Fibroblast of lung (primary cell): Measurements from ENCODE around the gene ANKS1A. TPM values are rescaled to one million over a fixed set of nuclear protein-coding genes. Genes with fewer than 3 reads are reported as not detected.

ENCODE experiments used
- DNase-seq, 2 donors: peaks; one replicate each; pipeline versions ENCODE4 v3.0.0 to v3.0.0-alpha.2; 2010; ENCODE audit warnings: low read depth in 2 of 2
- H2AFZ ChIP-seq: 2 replicates; pipeline ENCODE4 v1.5.1; 2012; ENCODE audit warnings: low read length, control low read depth, inconsistent platforms
- H3K27ac ChIP-seq: 2 replicates; pipeline ENCODE4 v1.5.1; 2011; ENCODE audit warnings: low read length, control low read depth; ENCODE audit not compliant: insufficient read depth
- H3K27me3 ChIP-seq: 2 replicates; pipeline ENCODE4 v1.5.1; 2011; ENCODE audit warnings: mild to moderate bottlenecking, low read length; ENCODE audit not compliant: control insufficient read depth, insufficient read depth
- H3K36me3 ChIP-seq: 2 replicates; pipeline ENCODE4 v1.5.1; 2011; ENCODE audit warnings: low read length; ENCODE audit not compliant: control insufficient read depth, insufficient read depth
- H3K4me1 ChIP-seq: 2 replicates; pipeline ENCODE4 v1.5.1; 2011; ENCODE audit warnings: low read length; ENCODE audit not compliant: control insufficient read depth, insufficient read depth; ENCODE audit errors: extremely low read depth
- H3K4me2 ChIP-seq: 2 replicates; pipeline ENCODE4 v1.5.1; 2011; ENCODE audit warnings: low read length, control low read depth; ENCODE audit not compliant: insufficient read depth; ENCODE audit errors: extremely low read depth
- H3K4me3 ChIP-seq, 4 experiments: fragments of 200-600 bp in 1 of 4; sonication (generic) in 1 of 4; replicated peaks in 1 of 4; 2 replicates each; pipeline ENCODE4 v1.5.1; 2011 to 2016; ENCODE audit warnings: low read length in 4 of 4, low read depth in 3 of 4, mild to moderate bottlenecking in 3 of 4, control low read depth in 2 of 4, inconsistent platforms in 1 of 4, mixed read lengths in 1 of 4; ENCODE audit not compliant: insufficient read depth in 1 of 4; ENCODE audit errors: control extremely low read depth in 1 of 4
- H3K79me2 ChIP-seq: 2 replicates; pipeline ENCODE4 v1.5.1; 2012; ENCODE audit warnings: mild to moderate bottlenecking, low read length, inconsistent platforms; ENCODE audit not compliant: control insufficient read depth, insufficient read depth
- H3K9ac ChIP-seq: 2 replicates; pipeline ENCODE4 v1.5.1; 2011; ENCODE audit warnings: mild to moderate bottlenecking, low read length, control low read depth; ENCODE audit not compliant: insufficient read depth
- H3K9me3 ChIP-seq: 2 replicates; pipeline ENCODE4 v1.5.1; 2012; ENCODE audit warnings: low read depth, low read length; ENCODE audit not compliant: control insufficient read depth, insufficient read depth
- H4K20me1 ChIP-seq: 2 replicates; pipeline ENCODE4 v1.5.1; 2011; ENCODE audit warnings: low read length; ENCODE audit not compliant: control insufficient read depth, insufficient read depth; ENCODE audit errors: extremely low read depth
- EZH2 ChIP-seq: IDR thresholded peaks from 2 replicates; pipeline ENCODE4 v1.5.1; 2012; ENCODE audit warnings: low read length, control low read depth, mild to moderate bottlenecking; ENCODE audit errors: missing control alignments
- polyA plus RNA-seq, 2 donors: library from polyadenylated mRNA; depleted of rRNA in 1 of 2; stranded (reverse) in 1 of 2; unstranded in 1 of 2; fragments of >200 nt; gene quantifications; 2 replicates each; pipeline ENCODE4 v1.2.1, GENCODE V29; 2011 to 2012; ENCODE audit warnings: missing spikeins in 1 of 2
- total RNA-seq: library from RNA; depleted of rRNA; stranded (reverse); fragments of >200 nt; gene quantifications from 2 replicates; pipeline ENCODE4 v1.2.1, GENCODE V29; 2014
- TF ChIP-seq, protein P1 (sequence below), 2 donors: IDR thresholded peaks in 1 of 2; conservative IDR thresholded peaks in 1 of 2; 1 replicate in 1 of 2; 2 replicates in 1 of 2; pipeline ENCODE4 v1.5.1; 2011 to 2012; ENCODE audit warnings: low read length in 2 of 2, control low read depth in 1 of 2, inconsistent platforms in 1 of 2, low read depth in 1 of 2, mild to moderate bottlenecking in 1 of 2

ANKS1A gene
- total and polyA plus RNA-seq, 2 donors (not counting 1 experiment from before 2014, with no cell fraction given): 3.6 to 7.8 TPM

DNA sequence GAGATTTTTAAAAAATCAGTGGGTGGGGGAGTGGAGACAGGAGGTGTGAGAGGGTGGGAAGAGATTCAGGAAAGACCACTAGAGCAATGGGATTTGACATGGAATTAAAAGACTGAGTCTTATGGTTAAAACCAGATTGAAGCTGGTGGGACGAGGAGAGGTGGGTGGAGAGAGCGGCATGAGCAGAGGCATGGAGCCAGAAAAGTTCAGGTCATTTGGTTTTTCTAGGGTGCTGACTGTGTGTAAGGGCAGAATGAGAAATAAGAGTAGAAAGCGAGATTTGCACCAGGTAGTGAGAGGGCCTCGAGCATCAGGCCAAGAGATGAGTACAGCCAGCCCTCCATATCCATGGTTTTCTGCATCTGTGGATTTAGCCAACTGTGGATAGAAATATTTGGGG is 130.8 kb downstream of the ANKS1A start:
- Histone ChIP-seq H4K20me1 (no peaks in the 10 kb centered on the region), H3K36me3 (no peaks in the 10 kb centered on the region), H2AFZ (no peak overlapping the region), H3K4me3 (no peak overlapping the region), H3K27me3 (no peaks in the 10 kb centered on the region), H3K27ac (no peak overlapping the region), H3K9ac (no peak overlapping the region), H3K4me2 (no peak overlapping the region), H3K79me2 (no peaks in the 10 kb centered on the region), H3K4me1 (peaks cover 31% of the 10 kb centered on the region), H3K9me3 (no peaks in the 10 kb centered on the region)
- no peak for TF ChIP-seq EZH2
- TF ChIP-seq, protein P1, sequence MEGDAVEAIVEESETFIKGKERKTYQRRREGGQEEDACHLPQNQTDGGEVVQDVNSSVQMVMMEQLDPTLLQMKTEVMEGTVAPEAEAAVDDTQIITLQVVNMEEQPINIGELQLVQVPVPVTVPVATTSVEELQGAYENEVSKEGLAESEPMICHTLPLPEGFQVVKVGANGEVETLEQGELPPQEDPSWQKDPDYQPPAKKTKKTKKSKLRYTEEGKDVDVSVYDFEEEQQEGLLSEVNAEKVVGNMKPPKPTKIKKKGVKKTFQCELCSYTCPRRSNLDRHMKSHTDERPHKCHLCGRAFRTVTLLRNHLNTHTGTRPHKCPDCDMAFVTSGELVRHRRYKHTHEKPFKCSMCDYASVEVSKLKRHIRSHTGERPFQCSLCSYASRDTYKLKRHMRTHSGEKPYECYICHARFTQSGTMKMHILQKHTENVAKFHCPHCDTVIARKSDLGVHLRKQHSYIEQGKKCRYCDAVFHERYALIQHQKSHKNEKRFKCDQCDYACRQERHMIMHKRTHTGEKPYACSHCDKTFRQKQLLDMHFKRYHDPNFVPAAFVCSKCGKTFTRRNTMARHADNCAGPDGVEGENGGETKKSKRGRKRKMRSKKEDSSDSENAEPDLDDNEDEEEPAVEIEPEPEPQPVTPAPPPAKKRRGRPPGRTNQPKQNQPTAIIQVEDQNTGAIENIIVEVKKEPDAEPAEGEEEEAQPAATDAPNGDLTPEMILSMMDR (conservative IDR thresholded peaks at IDR 0.05 in 1 of 2, IDR thresholded peaks at IDR 0.05 in 1 of 2; ENCODE audit: low read depth in 1 of 2, low read length in 2 of 2): no peak
- no peak for DNase-seq

DNA sequence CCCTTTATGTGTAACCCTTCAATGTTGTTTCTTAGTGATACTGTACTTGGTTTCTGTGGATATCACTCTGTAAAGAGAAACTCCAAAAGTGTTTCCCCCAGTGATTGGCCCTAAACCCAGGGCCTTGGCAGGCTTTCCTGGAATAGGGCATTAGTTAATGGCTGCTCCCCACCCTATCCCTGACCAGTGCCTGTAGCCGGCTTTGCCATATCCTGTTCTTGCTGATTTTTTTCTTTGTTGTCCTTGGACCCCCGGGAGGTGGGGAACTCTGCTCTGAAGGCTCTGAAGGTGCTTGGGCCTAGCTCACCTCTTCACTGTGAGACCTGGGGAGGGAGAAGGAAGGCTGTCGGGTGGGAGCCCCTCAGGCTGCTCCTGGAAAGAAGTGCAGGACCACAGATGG is 131.9 kb downstream of the ANKS1A start:
- H3K9ac ChIP-seq: no peak overlapping the region
- no peak overlapping the region for H3K27ac ChIP-seq
- H3K4me3 ChIP-seq: no peak overlapping the region
- H3K4me1 ChIP-seq: peaks cover 28% of the 10 kb centered on the region
- no peaks in the 10 kb centered on the region for H3K36me3 ChIP-seq
- TF ChIP-seq EZH2: no peak
- TF ChIP-seq, protein P1 (conservative IDR thresholded peaks at IDR 0.05 in 1 of 2, IDR thresholded peaks at IDR 0.05 in 1 of 2; ENCODE audit: low read depth in 1 of 2, low read length in 2 of 2): no peak
- no peak overlapping the region for H2AFZ ChIP-seq
- DNase-seq: peak in 1 of 2 donors; percentile 9
- H3K27me3 ChIP-seq: no peaks in the 10 kb centered on the region
- H4K20me1 ChIP-seq: no peaks in the 10 kb centered on the region
- no peak overlapping the region for H3K4me2 ChIP-seq
- H3K79me2 ChIP-seq: no peaks in the 10 kb centered on the region
- H3K9me3 ChIP-seq: no peaks in the 10 kb centered on the region

DNA sequence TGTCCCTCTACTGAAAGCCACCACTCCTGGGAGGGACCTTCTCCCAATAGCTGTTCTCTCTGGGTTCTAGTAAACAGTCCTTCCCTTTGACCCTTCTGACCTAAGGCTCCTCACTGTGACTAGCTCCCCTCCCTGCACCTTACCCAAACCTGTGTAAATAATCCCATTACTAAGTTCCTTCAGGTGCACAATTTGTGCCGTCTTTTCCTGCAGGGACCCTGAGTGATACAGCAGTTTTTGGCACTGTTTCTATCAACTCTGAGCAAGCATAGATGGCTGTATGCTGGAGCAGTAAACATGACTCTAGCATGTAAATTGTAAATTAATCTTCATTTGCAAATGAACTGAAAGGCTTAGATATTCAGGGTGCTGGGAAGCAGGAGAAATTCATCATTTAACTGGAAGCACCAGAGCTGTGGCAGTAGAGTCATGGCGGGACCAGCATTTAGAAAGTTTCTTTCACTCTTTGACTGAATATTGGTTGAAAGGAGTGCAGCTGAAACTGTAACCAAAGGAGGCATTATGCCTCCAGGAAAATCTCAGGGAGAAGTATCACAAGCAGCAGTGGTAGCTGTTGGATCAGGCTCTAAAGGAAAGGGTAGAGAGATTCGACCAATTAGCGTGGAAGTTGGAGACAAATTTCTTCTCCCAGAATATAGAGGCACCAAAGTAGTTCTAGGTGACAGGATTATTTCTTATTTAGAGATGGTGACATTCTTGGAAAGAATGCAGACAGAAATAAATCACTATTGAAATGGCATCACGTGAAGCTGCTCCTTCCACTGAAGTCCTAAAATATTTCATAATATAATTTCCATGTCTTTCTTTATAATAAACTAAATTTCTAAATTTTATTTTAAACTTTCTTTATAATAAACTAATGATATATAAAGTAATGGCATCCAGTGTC is 134.3 kb downstream of the ANKS1A start:
- Histone ChIP-seq H4K20me1 (no peaks in the 10 kb centered on the region), H3K27me3 (no peaks in the 10 kb centered on the region), H3K4me2 (no peak overlapping the region), H2AFZ (no peak overlapping the region), H3K79me2 (no peaks in the 10 kb centered on the region), H3K9ac (no peak overlapping the region), H3K27ac (no peak overlapping the region), H3K4me1 (peaks cover 10% of the 10 kb centered on the region), H3K4me3 (no peak overlapping the region), H3K36me3 (no peaks in the 10 kb centered on the region), H3K9me3 (no peaks in the 10 kb centered on the region)
- DNase-seq: no peak
- TF ChIP-seq, protein P1 (conservative IDR thresholded peaks at IDR 0.05 in 1 of 2, IDR thresholded peaks at IDR 0.05 in 1 of 2; ENCODE audit: low read depth in 1 of 2, low read length in 2 of 2): no peak
- TF ChIP-seq EZH2: no peak
